Astrocyte (in vitro differentiated cells and primary cell): ENCODE results near the gene CSNK1A1L.

Source experiments
- CTCF ChIP-seq: IDR thresholded peaks from 2 replicates; pipeline ENCODE4 v1.5.1; 2011; ENCODE audit warnings: low read depth, mild to moderate bottlenecking, inconsistent platforms, low read length, moderate library complexity; ENCODE audit not compliant: insufficient read depth
- EZH2 ChIP-seq: IDR thresholded peaks from 2 replicates; pipeline ENCODE4 v1.6.1; 2012; ENCODE audit warnings: mild to moderate bottlenecking, low read length, inconsistent platforms; ENCODE audit not compliant: insufficient read depth

- peak; percentile 42 for TF ChIP-seq CTCF
- TF ChIP-seq EZH2 = no peak
Observed at GRCh38 chr13:37074703-37075102, 30.8 kb downstream of the CSNK1A1L start.
